ENCODE data around the gene ESYT3.

The ESYT3 gene

GRCh38 chr3:138434276-138434874 is at the start of gene ESYT3:
Gene ESYT3 (plus strand): TSS chr3:138434616. CDS start chr3:138434799, 183 bp downstream.
- DNase-seq, result peak; percentile 71

DNA sequence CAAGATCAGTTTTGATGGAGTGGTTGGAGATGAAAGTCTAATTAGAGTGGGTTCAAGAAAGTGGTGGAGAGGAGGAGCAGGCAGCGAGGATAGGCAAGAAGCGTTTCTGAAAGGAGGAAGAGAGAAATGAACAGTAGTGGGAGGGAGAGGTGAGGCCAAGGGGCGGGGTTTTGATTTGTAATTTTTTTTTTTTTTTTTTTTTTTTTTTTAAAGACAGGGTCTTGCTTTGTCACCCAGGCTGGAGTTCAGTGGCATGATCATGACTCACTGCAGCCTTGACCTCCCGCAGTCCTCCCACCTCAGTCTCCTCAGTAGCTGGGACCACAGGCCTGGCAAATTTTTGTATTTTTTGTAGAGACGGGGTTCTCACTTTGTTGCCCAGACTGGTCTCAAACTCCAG is 49.4 kb upstream of the ESYT3 start:
- DNase-seq, result no peak

GRCh38 chr3:138389144-138389601 is 45.2 kb upstream of the ESYT3 start:
- DNase-seq, result no peak

GRCh38 chr3:138389841-138390581 is 44.4 kb upstream of the ESYT3 start:
- DNase-seq, result no peak

- DNase-seq, result no peak
These were observed 43.9 kb upstream of the ESYT3 start for GRCh38 chr3:138390582-138390932.

DNA sequence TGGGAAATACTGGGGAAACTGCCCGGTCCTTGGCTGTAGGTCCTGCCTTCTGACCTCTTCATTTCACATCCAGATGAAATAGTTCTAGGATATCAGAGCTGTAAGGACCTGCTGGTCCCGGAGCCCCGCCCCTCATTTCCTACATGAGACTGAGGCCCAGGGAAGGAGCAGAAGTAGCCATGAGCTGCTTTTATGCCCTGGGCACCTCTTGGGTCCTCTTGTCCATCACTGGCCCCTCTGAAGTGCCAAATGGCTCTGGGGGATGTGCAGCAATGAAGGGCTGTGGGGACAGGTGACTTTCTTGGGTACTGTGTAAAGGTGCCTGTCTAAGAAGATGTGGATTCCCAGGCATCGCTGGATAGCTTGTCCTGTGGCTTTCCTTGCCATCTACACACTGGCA is 40.3 kb upstream of the ESYT3 start:
- DNase-seq, result peak; percentile 30

GRCh38 chr3:138394686-138395085 is 39.7 kb upstream of the ESYT3 start:
- DNase-seq, result no peak

GRCh38 chr3:138395865-138396751 is 38.3 kb upstream of the ESYT3 start:
- DNase-seq, result no peak

DNA sequence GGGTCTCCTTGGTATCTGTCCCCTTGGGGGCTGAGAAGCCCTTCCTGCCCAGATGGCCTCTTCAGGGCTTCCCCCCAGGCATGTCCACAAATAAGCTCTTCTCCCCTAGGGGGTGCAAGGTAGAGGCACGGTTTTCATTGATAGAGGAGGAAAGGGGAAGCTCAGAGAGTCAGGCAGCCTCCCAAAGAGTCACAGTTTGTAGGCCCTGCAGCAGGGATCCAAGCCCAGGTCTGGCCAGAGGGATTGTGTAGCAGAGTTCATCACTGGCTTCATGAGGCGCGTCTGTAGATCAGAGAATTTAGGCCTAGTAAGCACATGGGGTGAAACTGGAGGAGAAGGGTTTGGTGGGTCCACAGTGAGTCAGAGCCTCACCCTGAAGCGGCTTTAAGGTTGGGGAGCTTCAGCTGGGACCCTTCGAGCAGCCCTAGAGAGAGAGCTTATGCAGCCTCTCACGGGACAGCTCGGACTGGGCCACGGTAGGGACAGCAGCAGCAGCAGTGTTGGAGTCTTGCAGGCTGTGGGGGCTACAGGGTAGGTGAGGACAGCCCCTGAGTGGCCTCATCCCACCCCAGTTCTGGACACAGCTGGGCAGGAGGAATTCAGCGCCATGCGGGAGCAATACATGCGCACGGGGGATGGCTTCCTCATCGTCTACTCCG is 37.5 kb upstream of the ESYT3 start:
- no peak for DNase-seq

DNA sequence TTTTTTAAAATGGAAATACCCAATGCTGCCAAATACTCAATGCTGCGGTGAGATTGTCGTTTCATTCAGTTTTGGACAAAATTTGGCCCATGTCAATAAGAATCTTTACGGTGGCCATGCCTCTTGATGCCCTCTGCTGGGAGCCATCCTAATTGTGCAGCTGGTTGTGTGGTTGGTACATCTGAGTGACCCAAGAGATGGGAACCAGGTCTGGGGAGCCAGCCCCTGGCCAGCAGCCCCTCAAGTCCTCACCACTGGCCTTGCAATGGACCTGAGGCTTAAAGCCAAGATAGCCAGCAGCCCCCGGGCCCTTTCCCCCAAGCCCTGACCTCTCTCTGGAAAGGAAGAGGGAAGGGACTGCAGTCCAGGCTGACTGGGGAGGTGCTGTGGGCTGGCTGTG is 36.4 kb upstream of the ESYT3 start:
- no peak for DNase-seq

- DNase-seq, result no peak
These were observed 35.4 kb upstream of the ESYT3 start for GRCh38 chr3:138398791-138399575.

- no peak for DNase-seq
These were observed 34.6 kb upstream of the ESYT3 start for GRCh38 chr3:138399766-138400165.

- DNase-seq, result no peak
These were observed 33.8 kb upstream of the ESYT3 start for GRCh38 chr3:138400651-138401070.

DNA sequence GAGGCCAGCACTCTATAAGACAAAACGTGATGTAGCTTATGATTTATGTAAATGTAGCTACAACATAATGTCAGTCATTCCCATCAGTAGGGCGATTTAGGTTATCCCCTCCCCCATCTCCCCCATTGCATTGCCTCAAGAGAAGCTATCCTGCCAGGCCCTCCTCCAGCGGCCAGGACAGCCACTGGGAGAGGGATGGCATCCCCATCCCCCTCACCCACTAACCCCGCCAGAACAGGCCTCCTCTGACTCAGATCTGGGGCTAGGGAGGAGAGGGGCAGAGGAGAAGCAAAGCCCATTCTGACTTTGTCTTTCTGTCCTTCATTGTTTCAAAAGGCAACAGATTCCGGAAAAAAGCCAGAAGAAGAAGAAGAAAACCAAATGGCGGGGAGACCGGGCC is 32.6 kb upstream of the ESYT3 start:
- no peak for DNase-seq

DNA sequence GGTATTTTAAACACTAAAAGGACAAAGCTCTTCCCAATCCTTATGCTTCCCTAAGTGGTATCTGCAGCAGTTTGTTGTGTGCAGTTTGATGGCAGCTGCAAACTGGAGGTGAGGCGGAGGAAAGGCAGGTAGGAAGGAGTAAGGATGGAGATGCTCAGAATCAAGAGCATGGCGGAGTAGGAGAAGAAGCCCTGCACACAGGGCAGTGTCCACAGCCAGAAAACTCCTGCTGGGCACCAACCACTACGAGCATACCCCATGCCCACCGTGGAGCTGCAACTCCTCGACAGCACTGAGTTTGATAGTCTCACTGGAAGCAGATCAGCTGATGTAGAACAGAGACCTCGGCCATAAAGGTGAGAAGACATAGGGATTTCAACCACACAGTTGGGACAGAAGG is 30.3 kb upstream of the ESYT3 start:
- DNase-seq, result no peak

DNA sequence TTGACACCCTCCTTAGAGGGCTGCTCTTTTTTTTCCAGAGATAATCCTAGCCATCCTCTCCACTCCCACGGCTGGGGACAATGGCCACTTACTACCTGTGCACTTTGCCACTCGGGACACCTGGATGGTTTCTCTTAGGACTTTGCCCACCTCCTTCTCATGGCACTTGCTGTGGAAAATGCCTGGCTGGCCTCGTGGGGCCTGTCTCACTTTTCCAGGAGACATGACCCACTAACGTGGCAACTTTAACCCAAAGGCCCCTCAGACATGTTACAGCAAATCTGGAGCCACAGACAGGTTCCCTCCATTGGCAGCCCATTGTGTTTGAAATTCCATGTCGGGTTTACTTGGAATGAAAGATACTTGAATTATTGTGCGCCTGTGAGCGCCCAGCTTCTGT is 29.4 kb upstream of the ESYT3 start:
- DNase-seq, result no peak

GRCh38 chr3:138405486-138405885 is 28.9 kb upstream of the ESYT3 start:
- DNase-seq, result no peak

DNA sequence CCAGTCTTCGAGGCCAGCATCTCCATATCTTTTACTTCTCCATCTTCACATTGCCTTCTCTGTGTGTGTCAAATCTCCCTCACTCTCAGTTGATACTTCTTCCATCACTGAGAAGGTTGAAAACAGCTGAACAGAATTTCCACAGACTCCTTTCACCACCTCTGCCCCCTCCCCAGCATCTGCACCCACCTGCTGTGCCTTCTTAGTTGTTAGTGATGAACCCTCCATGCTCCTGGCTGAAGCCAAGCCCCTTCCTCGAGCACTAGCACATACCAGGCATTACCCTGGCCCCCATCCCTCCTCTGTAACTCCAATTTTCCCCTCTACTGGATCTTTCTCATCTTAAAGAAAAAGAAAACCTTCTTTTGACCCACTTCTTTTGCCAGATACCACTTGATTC is 27.8 kb upstream of the ESYT3 start:
- no peak for DNase-seq

GRCh38 chr3:138407236-138407907 is 27.0 kb upstream of the ESYT3 start:
- DNase-seq, result no peak

- DNase-seq, result no peak
These were observed 25.5 kb upstream of the ESYT3 start for GRCh38 chr3:138408751-138409570.

All from activated effector memory CD4-positive, alpha-beta T cell treated with anti-CD3 and anti-CD28 coated beads, Interleukin-2, amount 50 U/mL, for 16 hours (primary cell).